ENCODE results near the gene SP1. TPM values are rescaled to one million over a fixed set of nuclear protein-coding genes. Genes with fewer than 3 reads are reported as not detected.
"Not testable (repeated sequence)": the region's sequence is repeated elsewhere in the genome, so short reads cannot be mapped to it uniquely, and the experiment has no call there.

Gene SP1
- total and polyA plus RNA-seq, 3 donors from 2014 or later, result 58.6 to 86.0 (median 75.4) TPM

DNA sequence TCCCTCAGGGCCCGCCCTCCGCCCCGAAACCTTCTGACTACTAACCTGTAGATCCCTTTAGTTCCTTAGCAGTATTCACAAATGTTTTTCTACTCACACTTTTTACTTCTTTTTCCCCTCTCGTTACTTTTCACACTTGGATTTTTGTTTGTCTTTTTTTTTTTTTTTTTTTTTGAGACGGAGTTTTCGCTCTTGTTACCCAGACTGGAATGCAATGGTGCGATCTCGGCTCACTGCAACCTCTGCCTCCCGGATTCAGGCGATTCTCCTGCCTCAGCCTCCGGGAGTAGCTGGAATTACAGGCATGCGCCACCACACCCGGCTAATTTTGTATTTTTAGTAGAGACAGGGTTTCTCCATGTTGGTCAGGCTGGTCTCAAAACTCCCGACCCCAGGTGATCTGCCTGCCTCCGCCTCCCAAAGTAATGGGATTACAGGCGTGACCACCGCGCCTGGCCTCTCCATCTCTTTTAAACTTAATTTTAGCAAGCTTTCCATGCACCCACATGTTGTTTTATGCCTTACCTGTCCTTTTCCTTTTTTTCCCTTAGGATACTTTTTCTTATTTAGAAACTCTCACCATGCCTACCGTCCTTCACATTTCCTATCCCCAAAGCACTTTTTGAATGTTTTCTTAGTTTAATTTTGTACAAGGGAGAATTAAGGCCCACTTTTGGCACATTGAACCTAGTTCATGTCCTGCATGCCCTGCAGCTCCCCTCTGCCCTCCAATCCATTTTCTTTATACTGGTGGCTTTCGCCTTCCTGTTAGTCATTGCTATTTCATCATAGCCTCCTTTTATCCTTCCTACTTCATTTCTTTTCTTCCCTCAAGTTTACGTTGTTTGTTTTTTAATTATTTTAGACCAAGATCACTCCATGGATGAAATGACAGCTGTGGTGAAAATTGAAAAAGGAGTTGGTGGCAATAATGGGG is 1.1 kb downstream of the SP1 start:
- Histone ChIP-seq H3K4me1 (peaks cover 52% of the 10 kb centered on the region), H3K36me3 (ENCODE audit: low read depth, missing control alignments) (no peaks in the 10 kb centered on the region), H3K9me3 (no peaks in the 10 kb centered on the region), H3K4me3 (peak overlapping the region; percentile 67 to 83), H3K27ac (peak overlapping the region; percentile 97 to 100), H3K27me3 (no peaks in the 10 kb centered on the region)
- WGBS, 2 donors, result 9 to 12% methylated on average over 20 to 21 of the region's 21 CpGs
- intact Hi-C loops (cut with DNase I; ENCODE audit: low total_unique reads), result no loop called here
- TF ChIP-seq POLR2A (IDR thresholded peaks at IDR 0.05), result no peak
- TF ChIP-seq, protein P1, sequence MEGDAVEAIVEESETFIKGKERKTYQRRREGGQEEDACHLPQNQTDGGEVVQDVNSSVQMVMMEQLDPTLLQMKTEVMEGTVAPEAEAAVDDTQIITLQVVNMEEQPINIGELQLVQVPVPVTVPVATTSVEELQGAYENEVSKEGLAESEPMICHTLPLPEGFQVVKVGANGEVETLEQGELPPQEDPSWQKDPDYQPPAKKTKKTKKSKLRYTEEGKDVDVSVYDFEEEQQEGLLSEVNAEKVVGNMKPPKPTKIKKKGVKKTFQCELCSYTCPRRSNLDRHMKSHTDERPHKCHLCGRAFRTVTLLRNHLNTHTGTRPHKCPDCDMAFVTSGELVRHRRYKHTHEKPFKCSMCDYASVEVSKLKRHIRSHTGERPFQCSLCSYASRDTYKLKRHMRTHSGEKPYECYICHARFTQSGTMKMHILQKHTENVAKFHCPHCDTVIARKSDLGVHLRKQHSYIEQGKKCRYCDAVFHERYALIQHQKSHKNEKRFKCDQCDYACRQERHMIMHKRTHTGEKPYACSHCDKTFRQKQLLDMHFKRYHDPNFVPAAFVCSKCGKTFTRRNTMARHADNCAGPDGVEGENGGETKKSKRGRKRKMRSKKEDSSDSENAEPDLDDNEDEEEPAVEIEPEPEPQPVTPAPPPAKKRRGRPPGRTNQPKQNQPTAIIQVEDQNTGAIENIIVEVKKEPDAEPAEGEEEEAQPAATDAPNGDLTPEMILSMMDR (IDR thresholded peaks at IDR 0.05), result no peak
- DNase-seq, result no peak

DNA sequence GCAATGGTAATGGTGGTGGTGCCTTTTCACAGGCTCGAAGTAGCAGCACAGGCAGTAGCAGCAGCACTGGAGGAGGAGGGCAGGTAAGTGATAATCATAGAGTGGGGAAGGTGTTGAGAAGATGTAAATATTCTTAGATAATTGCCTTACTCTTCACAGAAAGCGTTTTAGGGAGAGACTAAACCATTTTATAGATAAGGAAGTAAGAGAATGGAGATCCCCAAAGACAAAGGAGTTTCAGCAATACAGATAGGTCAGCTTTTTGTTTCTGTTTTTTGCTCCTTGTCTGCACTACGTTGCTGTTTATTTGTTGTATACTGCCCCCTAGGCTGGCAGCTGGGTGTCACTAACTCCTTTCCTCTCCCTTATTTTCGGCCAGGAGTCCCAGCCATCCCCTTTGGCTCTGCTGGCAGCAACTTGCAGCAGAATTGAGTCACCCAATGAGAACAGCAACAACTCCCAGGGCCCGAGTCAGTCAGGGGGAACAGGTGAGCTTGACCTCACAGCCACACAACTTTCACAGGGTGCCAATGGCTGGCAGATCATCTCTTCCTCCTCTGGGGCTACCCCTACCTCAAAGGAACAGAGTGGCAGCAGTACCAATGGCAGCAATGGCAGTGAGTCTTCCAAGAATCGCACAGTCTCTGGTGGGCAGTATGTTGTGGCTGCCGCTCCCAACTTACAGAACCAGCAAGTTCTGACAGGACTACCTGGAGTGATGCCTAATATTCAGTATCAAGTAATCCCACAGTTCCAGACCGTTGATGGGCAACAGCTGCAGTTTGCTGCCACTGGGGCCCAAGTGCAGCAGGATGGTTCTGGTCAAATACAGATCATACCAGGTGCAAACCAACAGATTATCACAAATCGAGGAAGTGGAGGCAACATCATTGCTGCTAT is 2.0 kb downstream of the SP1 start:
- peaks cover 53% of the 10 kb centered on the region for H3K4me1 ChIP-seq
- intact Hi-C loops (cut with DNase I; ENCODE audit: low total_unique reads), result no loop called here
- WGBS, 2 donors, result 45 to 49% methylated on average over 8 to 9 of the region's 9 CpGs
- H3K4me3 ChIP-seq, result no peak overlapping the region
- H3K9me3 ChIP-seq, result no peaks in the 10 kb centered on the region
- TF ChIP-seq, protein P1 (IDR thresholded peaks at IDR 0.05), result peak in 1 of 3 experiments; percentile 23
- TF ChIP-seq POLR2A (IDR thresholded peaks at IDR 0.05), result no peak
- H3K27me3 ChIP-seq, result no peaks in the 10 kb centered on the region
- H3K27ac ChIP-seq, result peak overlapping the region; percentile 97 to 100
- peak; percentile 67 for DNase-seq
- no peaks in the 10 kb centered on the region for H3K36me3 ChIP-seq (ENCODE audit: low read depth, missing control alignments)

DNA sequence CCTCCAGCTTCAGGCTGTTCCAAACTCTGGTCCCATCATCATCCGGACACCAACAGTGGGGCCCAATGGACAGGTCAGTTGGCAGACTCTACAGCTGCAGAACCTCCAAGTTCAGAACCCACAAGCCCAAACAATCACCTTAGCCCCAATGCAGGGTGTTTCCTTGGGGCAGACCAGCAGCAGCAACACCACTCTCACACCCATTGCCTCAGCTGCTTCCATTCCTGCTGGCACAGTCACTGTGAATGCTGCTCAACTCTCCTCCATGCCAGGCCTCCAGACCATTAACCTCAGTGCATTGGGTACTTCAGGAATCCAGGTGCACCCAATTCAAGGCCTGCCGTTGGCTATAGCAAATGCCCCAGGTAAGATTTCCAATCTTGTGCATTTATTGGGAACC is 3.3 kb downstream of the SP1 start:
- Histone ChIP-seq H3K27me3 (no peaks in the 10 kb centered on the region), H3K4me1 (peaks cover 53% of the 10 kb centered on the region), H3K9me3 (no peaks in the 10 kb centered on the region), H3K27ac (no peak overlapping the region), H3K36me3 (ENCODE audit: low read depth, missing control alignments) (no peaks in the 10 kb centered on the region), H3K4me3 (no peak overlapping the region)
- WGBS, 2 donors, result 63 to 86% methylated on average over 1 to 2 of the region's 2 CpGs
- intact Hi-C loops (cut with DNase I; ENCODE audit: low total_unique reads), result no loop called here
- no peak for TF ChIP-seq POLR2A (IDR thresholded peaks at IDR 0.05)
- TF ChIP-seq, protein P1 (IDR thresholded peaks at IDR 0.05), result no peak
- no peak for DNase-seq

DNA sequence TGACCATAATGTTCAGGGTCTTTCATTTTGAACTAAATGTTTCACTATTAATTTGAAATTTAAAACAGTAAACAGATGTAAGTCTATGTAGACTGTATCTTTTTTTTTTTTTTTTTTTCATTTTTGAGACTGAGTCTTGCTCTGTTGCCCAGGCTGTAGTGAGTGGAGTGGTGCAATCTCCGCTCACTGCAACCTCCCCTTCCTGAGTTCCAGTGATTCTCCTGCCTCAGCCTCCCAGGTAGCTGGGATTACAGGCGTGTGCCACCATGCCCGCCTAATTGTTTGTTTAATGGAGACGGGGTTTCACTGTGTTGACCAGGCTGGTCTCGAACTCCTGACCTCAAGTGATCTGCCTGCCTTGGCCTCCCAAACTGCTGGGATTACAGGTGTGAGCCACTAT is 6.4 kb downstream of the SP1 start:
- not testable (repeated sequence) for H3K4me3 ChIP-seq
- H3K4me1 ChIP-seq, result peaks cover 56% of the 10 kb centered on the region

DNA sequence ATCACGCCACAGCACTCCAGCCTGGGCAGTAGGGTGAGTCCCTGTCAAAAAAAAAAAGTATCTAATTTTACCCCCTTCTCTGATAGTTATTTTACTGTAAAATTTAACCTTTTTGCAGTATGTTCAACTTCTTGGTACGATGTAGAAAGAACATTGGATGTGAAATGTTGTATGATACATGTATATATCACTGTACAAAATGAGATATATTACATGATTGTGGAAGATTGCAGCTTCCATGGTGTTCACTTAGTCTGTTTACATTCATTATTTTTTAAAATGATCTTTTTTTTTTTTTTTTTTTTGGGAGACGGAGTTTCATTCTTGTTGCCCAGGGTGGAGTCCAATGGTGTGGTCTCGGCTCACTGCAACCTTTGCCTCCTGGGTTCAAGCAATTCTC is 9.0 kb downstream of the SP1 start:
- Histone ChIP-seq H3K9me3 (no peaks in the 10 kb centered on the region), H3K4me1 (peaks cover 38% of the 10 kb centered on the region), H3K36me3 (ENCODE audit: low read depth, missing control alignments) (no peaks in the 10 kb centered on the region), H3K27ac (peak overlapping the region; percentile 23 to 76), H3K4me3 (no peak overlapping the region), H3K27me3 (no peaks in the 10 kb centered on the region)
- DNase-seq, result no peak
- TF ChIP-seq, protein P1 (IDR thresholded peaks at IDR 0.05), result no peak
- no peak for TF ChIP-seq POLR2A (IDR thresholded peaks at IDR 0.05)
- 79 to 81% methylated on average over 4 of the region's 4 CpGs for WGBS, 2 donors
- intact Hi-C loops (cut with DNase I; ENCODE audit: low total_unique reads), result no loop called here

More for the DNA sequence above, 6.4 kb downstream of the SP1 start:
- H3K9me3 ChIP-seq; DNase-seq; intact Hi-C loops (cut with DNase I; ENCODE audit: low total_unique reads); H3K27ac ChIP-seq; H3K27me3 ChIP-seq; H3K36me3 ChIP-seq (ENCODE audit: low read depth, missing control alignments): not testable (repeated sequence)
- WGBS, 2 donors, result 91 to 92% methylated on average over 5 of the region's 5 CpGs

Data from testis (tissue), 3 donors.